AG04450 (cell line): Measurements from ENCODE around the gene MAPK14. TPM values are rescaled to one million over a fixed set of nuclear protein-coding genes. Genes with fewer than 3 reads are reported as not detected.
A peak's percentile ranks its signal among the peaks of the same experiment; 100 is the strongest.

Source experiments
- CTCF ChIA-PET: fragments of 300-600, 350-600 bp; formaldehyde crosslinking; extraction: SDS; loops from one replicate; lab custom pipeline; 2022; ENCODE audit warnings: antibody characterized with exemption, inconsistent platforms; lab: Charles Lee
- POLR2A ChIA-PET: fragments of 350-600 bp; formaldehyde crosslinking; extraction: SDS; loops from one replicate; lab custom pipeline; 2021; ENCODE audit warnings: antibody characterized with exemption, inconsistent platforms; lab: Yijun Ruan, JAX
- DNase-seq: peaks from one replicate; pipeline ENCODE4 v3.0.0-alpha.2; 2011; ENCODE audit warnings: low read depth, low spot score
- H3K27ac ChIP-seq: one replicate; pipeline ENCODE4 v1.5.1; 2012; ENCODE audit warnings: low read depth, low read length, control low read depth
- H3K27me3 ChIP-seq: one replicate; pipeline ENCODE4 v1.6.0; 2012; ENCODE audit warnings: low read length; ENCODE audit not compliant: control insufficient read depth, insufficient read depth
- H3K4me3 ChIP-seq: 2 replicates; pipeline ENCODE4 v1.5.1; 2011; ENCODE audit warnings: mild to moderate bottlenecking, low read depth, low read length, control low read depth
- H3K9me3 ChIP-seq: 2 replicates; pipeline ENCODE4 v1.5.1; 2012; ENCODE audit warnings: low read length; ENCODE audit not compliant: control insufficient read depth, insufficient read depth
- polyA plus RNA-seq: library from polyadenylated mRNA; depleted of rRNA; stranded (reverse); fragments of >200 nt; gene quantifications from 2 replicates; pipeline ENCODE4 v1.2.3, GENCODE V29; 2011
- TF ChIP-seq, protein P1 (sequence below): IDR thresholded peaks from 2 replicates; pipeline ENCODE4 v1.5.1; 2011; ENCODE audit warnings: low read depth, low read length, control low read depth, inconsistent platforms

MAPK14 gene
- polyA plus RNA-seq, 1 experiment, result 55.7 TPM

DNA sequence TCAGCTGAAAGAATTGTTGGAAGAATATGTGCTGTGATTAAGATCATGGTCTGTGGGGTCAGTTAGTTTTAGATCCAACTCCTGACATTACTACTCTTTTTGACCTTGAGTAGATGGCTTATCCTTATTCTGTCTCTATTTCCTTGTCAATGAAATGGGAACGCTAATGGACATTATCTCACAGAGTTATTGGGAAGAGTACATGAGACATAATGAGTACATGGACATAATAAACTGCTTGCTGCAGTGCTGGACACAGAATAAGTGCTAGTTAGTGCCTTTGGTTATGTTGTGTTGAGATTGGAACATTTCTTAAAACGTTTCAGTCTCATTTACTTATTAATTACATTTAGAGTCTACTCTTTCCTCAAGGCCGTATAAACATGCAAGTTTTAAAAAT, 42.6 kb downstream of the MAPK14 start:
- TF ChIP-seq, protein P1, sequence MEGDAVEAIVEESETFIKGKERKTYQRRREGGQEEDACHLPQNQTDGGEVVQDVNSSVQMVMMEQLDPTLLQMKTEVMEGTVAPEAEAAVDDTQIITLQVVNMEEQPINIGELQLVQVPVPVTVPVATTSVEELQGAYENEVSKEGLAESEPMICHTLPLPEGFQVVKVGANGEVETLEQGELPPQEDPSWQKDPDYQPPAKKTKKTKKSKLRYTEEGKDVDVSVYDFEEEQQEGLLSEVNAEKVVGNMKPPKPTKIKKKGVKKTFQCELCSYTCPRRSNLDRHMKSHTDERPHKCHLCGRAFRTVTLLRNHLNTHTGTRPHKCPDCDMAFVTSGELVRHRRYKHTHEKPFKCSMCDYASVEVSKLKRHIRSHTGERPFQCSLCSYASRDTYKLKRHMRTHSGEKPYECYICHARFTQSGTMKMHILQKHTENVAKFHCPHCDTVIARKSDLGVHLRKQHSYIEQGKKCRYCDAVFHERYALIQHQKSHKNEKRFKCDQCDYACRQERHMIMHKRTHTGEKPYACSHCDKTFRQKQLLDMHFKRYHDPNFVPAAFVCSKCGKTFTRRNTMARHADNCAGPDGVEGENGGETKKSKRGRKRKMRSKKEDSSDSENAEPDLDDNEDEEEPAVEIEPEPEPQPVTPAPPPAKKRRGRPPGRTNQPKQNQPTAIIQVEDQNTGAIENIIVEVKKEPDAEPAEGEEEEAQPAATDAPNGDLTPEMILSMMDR, result no peak
- DNase-seq, result no peak
- POLR2A ChIA-PET, result no interaction called here
- no peaks in the 10 kb centered on the region for H3K9me3 ChIP-seq
- H3K27me3 ChIP-seq, result no peaks in the 10 kb centered on the region
- CTCF ChIA-PET, result interaction anchor here (1.0 to 6.4 kb wide), 3 partner anchors 25 to 43 kb away, joined by 3 to 51 read pairs (median 7); partner anchors contain the start of gene MAPK14
- no peak overlapping the region for H3K4me3 ChIP-seq
- no peak overlapping the region for H3K27ac ChIP-seq

DNA sequence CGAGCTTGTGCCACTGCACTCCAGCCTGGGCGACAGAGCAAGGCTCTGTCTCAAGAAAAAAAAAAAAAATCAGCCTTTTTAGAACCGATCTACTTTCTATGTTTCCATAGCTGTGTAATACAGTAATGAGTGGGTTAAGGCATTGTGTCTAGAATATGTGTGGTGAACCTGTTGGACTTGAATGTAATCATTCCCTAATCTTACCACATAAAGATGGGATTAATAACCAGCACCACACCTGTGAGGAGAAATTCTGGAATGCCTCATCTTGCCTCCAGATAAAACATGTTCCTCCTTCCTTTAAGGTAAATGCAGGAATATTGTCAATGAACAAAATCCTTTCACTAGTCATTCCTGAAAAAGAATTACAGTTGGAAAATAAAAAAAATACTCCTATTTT, 43.7 kb downstream of the MAPK14 start:
- no peaks in the 10 kb centered on the region for H3K27me3 ChIP-seq
- H3K4me3 ChIP-seq, result no peak overlapping the region
- no peak overlapping the region for H3K27ac ChIP-seq
- ChIA-PET CTCF (interaction anchor here (1.0 kb wide), 1 partner anchor 24 kb away, joined by 7 read pairs; no protein-coding TSS in a partner anchor), POLR2A (interaction anchor here (0.6 kb wide), 1 partner anchor 22 kb away, joined by 3 read pairs; no protein-coding TSS in a partner anchor)
- TF ChIP-seq, protein P1, result no peak
- no peak for DNase-seq
- H3K9me3 ChIP-seq, result no peaks in the 10 kb centered on the region

DNA sequence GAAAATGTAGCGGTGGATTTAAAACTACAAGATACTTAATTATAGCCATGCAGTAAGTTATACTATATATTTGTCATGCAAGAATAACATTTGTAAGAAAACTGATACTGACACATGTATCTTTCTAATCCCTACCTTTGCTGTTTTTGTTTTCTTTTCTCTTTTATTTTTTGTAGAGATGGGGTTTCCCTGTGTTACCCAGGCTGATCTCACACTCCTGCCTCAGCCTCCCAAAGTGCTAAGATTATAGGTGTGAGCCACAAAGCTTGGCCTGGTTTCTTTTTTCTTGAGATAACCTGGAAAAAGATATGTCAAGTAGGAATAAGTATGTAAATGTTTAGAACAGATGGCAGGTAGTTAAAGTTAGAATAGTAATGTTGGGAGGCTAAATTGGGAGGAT, 44.1 kb downstream of the MAPK14 start:
- TF ChIP-seq, protein P1, result no peak
- POLR2A ChIA-PET, result interaction anchor here (0.6 kb wide), 1 partner anchor 22 kb away, joined by 3 read pairs; no protein-coding TSS in a partner anchor
- Histone ChIP-seq H3K9me3 (no peaks in the 10 kb centered on the region), H3K4me3 (no peak overlapping the region), H3K27me3 (no peaks in the 10 kb centered on the region), H3K27ac (no peak overlapping the region)
- DNase-seq, result no peak
- CTCF ChIA-PET, result interaction anchor here (3.0 kb wide), 1 partner anchor 23 kb away, joined by 23 read pairs; no protein-coding TSS in a partner anchor

DNA sequence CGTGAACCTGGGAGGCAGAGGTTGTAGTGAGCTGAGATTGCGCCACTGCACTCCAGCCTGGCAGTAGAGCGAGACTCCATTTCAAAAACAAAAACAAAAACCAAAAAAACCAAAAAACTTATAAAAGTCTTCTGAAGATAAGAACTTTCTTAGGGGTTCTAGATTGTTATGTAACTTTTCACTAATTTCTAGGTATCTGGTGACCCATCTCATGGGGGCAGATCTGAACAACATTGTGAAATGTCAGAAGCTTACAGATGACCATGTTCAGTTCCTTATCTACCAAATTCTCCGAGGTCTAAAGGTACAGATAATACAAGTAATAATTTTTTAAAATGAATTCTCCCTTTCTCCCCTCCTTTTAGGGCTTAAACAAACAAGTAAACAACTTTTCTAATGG, 45.1 kb downstream of the MAPK14 start:
- H3K4me3 ChIP-seq, result no peak overlapping the region
- ChIA-PET POLR2A (no interaction called here), CTCF (interaction anchor here (3.0 kb wide), 1 partner anchor 22 kb away, joined by 23 read pairs; no protein-coding TSS in a partner anchor)
- no peak overlapping the region for H3K27ac ChIP-seq
- no peaks in the 10 kb centered on the region for H3K9me3 ChIP-seq
- TF ChIP-seq, protein P1, result no peak
- DNase-seq, result no peak
- H3K27me3 ChIP-seq, result no peaks in the 10 kb centered on the region

DNA sequence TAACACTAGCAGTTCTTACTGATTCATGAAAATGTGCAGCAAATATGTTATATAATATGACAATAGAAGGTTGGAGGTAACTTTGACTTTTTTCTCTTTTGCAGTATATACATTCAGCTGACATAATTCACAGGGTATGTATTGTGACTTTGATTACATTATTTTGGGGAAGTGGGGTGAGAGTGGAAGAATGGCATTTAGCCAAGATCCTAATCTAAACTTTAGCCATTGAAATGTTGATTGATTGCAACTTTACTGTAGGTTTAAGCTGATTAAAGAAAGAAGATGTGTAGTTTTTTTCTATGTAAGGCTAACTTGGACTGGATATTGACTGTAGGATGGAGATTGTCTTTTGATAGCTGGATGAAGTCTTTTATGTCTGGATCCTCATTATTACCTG, 46.0 kb downstream of the MAPK14 start:
- no peak overlapping the region for H3K27ac ChIP-seq
- ChIA-PET CTCF (interaction anchor here (0.6 to 3.0 kb wide), 3 partner anchors 9 to 47 kb away, joined by 3 to 23 read pairs (median 3); no protein-coding TSS in a partner anchor), POLR2A (no interaction called here)

More for the DNA sequence above, 46.0 kb downstream of the MAPK14 start:
- TF ChIP-seq, protein P1, result 0 out of 2 replicates have a peak, but pooled peaks have one; percentile 10
- no peaks in the 10 kb centered on the region for H3K9me3 ChIP-seq
- H3K27me3 ChIP-seq, result no peaks in the 10 kb centered on the region
- no peak for DNase-seq
- H3K4me3 ChIP-seq, result no peak overlapping the region
